ENCODE measurements around the gene ZNF674. TPM values are rescaled to one million over a fixed set of nuclear protein-coding genes. Genes with fewer than 3 reads are reported as not detected.
"Not testable (repeated sequence)": the region's sequence is repeated elsewhere in the genome, so short reads cannot be mapped to it uniquely, and the experiment has no call there.

The ZNF674 gene
- total RNA-seq, 1 donor from 2014 or later, result 13.9 TPM

GRCh38 chrX:46569621-46570020 lies 24.4 kb upstream of the ZNF674 start:
- DNase-seq, result no peak

- no peak for DNase-seq
These were observed 22.2 kb upstream of the ZNF674 start for GRCh38 chrX:46567388-46567787.

- DNase-seq, result no peak
These were observed 16.8 kb upstream of the ZNF674 start for GRCh38 chrX:46561824-46562657.

GRCh38 chrX:46559062-46559461 lies 13.8 kb upstream of the ZNF674 start:
- no peak for DNase-seq

GRCh38 chrX:46554942-46555341 lies 9.7 kb upstream of the ZNF674 start:
- no peak for DNase-seq

GRCh38 chrX:46553935-46554334 lies 8.7 kb upstream of the ZNF674 start:
- DNase-seq, result no peak

GRCh38 chrX:46551494-46552128 lies 6.4 kb upstream of the ZNF674 start:
- no peak for DNase-seq

GRCh38 chrX:46549914-46550313 lies 4.7 kb upstream of the ZNF674 start:
- DNase-seq, result no peak

- no peak for DNase-seq
These were observed 2.6 kb upstream of the ZNF674 start for GRCh38 chrX:46547857-46548256.

- not testable (repeated sequence) for DNase-seq
These were observed 694 bp downstream of the ZNF674 start for GRCh38 chrX:46544527-46544926.

- no peak for DNase-seq
These were observed 1.8 kb downstream of the ZNF674 start for GRCh38 chrX:46543441-46543840.

- DNase-seq, result no peak
These were observed 13.8 kb downstream of the ZNF674 start for GRCh38 chrX:46531442-46531841.

- DNase-seq, result not testable (repeated sequence)
These were observed 14.8 kb downstream of the ZNF674 start for GRCh38 chrX:46530404-46530908.

GRCh38 chrX:46529740-46530403 lies 15.3 kb downstream of the ZNF674 start:
- DNase-seq, result not testable (repeated sequence)

GRCh38 chrX:46528640-46529039 lies 16.6 kb downstream of the ZNF674 start:
- not testable (repeated sequence) for DNase-seq

GRCh38 chrX:46506076-46506475 lies 39.1 kb downstream of the ZNF674 start:
- no peak for DNase-seq

GRCh38 chrX:46502848-46503247 lies 42.4 kb downstream of the ZNF674 start:
- no peak for DNase-seq

- DNase-seq, result no peak
These were observed 45.2 kb downstream of the ZNF674 start for GRCh38 chrX:46500054-46500453.

- DNase-seq, result no peak
These were observed 56.5 kb downstream of the ZNF674 start for GRCh38 chrX:46488712-46489111.

GRCh38 chrX:46485897-46486296 lies 59.3 kb downstream of the ZNF674 start:
- DNase-seq, result no peak

- DNase-seq, result not testable (repeated sequence)
These were observed 66.6 kb downstream of the ZNF674 start for GRCh38 chrX:46478634-46479033.

GRCh38 chrX:46477435-46477834 lies 67.8 kb downstream of the ZNF674 start:
- DNase-seq, result no peak

- DNase-seq, result no peak
These were observed 80.0 kb downstream of the ZNF674 start for GRCh38 chrX:46465203-46465602.
